Activated CD8-positive, alpha-beta memory T cell treated with anti-CD3 and anti-CD28 coated beads, Interleukin-2, amount 10 ng/mL, durations not matched to agents 7 days and 5 days (primary cell): Measurements from ENCODE around the gene ANKS3. TPM values are rescaled to one million over a fixed set of nuclear protein-coding genes. Genes with fewer than 3 reads are reported as not detected.
A peak's percentile ranks its signal among the peaks of the same experiment; 100 is the strongest.

Experiments
- ATAC-seq: fragments of 150-1000 bp; cut with Tn5 transposase; one replicate; pipeline ENCODE4 v1.10.0; 2021; ENCODE audit warnings: moderate library complexity
- CTCF ChIA-PET: fragments of 350-600 bp; sonication (Branson Sonifier 250); formaldehyde crosslinking; loops from one replicate; lab custom pipeline; 2021; ENCODE audit warnings: antibody characterized with exemption; lab: Charles Lee
- DNase-seq: peaks from one replicate; pipeline ENCODE4 v3.0.0-alpha.2; 2020
- H3K27ac Mint-ChIP-seq: one replicate; pipeline ENCODE4 v1.8.0; 2021; ENCODE audit warnings: mild to moderate bottlenecking, mixed read lengths
- H3K27me3 Mint-ChIP-seq: one replicate; pipeline ENCODE4 v1.8.0; 2021; ENCODE audit warnings: mixed read lengths
- H3K36me3 Mint-ChIP-seq: one replicate; pipeline ENCODE4 v1.8.0; 2021; ENCODE audit warnings: mild to moderate bottlenecking, mixed read lengths
- H3K4me1 Mint-ChIP-seq: one replicate; pipeline ENCODE4 v1.8.0; 2021; ENCODE audit warnings: mixed read lengths
- H3K4me3 Mint-ChIP-seq: one replicate; pipeline ENCODE4 v1.8.0; 2021; ENCODE audit warnings: mild to moderate bottlenecking, moderate library complexity, mixed read lengths
- H3K9me3 Mint-ChIP-seq: one replicate; pipeline ENCODE4 v1.8.0; 2022; ENCODE audit warnings: low read depth, mixed read lengths
- total RNA-seq, 2 experiments: library from RNA; stranded (reverse); gene quantifications; one replicate each; pipeline ENCODE4 v1.2.3, GENCODE V29; 2021

The ANKS3 gene
- total RNA-seq, 2 experiments from 2014 or later: 16.2 to 17.1 TPM

DNA sequence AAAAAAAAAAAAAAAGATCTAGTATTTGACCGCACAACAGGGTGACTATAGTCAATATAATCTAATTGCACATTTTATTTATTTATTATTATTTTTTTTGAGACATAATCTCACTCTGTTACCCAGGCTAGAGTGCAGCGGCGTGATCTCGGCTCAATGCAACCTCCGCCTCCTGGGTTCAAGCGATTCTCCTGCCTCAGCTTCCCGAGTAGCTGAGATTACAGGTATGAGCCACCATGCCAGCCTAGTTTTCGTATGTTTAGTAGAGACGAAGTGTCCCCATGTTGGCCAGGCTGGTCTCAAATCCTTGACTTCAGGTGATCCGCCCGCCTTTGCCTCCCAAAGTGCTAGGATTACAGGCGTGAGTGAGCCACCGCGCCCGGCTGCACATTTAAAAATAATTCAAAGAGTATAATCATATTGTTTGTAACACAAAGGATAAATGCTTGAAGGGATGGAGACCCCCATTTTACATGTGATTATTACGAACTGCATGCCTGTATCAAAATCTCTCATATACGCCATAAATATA is 794 bp downstream of the ANKS3 start:
- peaks cover 22% of the 10 kb centered on the region for H3K4me1 Mint-ChIP-seq
- no peaks in the 10 kb centered on the region for H3K27me3 Mint-ChIP-seq
- H3K9me3 Mint-ChIP-seq: no peaks in the 10 kb centered on the region
- peak overlapping the region; percentile 70 for H3K27ac Mint-ChIP-seq
- no peak for DNase-seq
- H3K4me3 Mint-ChIP-seq: peak overlapping the region; percentile 85
- CTCF ChIA-PET: interaction anchor here (1.6 to 2.7 kb wide), 3 partner anchors 15 to 109 kb away, joined by 3 to 10 read pairs (median 8); partner anchors contain the start of gene MGRN1
- H3K36me3 Mint-ChIP-seq: peaks cover 5% of the 10 kb centered on the region
- ATAC-seq: no peak

DNA sequence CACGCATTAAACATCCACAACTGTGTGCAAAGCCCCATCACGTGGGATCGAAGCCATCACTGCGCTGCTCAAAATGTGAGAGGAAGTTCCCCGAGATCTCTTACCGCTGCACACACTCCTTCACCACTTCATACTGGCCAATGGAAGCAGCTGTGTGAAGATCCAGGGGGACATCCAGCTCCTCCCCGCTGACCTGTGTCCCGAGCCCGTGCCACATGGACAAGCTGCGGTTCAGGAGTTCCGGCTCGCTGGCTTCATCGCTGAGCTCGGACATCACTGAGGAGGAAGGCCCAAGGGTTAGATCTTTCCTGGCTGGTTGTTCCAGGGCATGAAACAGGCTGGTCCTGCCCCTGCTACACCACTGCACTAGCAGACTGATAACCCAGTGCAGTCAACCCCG is 4.2 kb downstream of the ANKS3 start:
- Mint-ChIP-seq H3K27me3 (no peaks in the 10 kb centered on the region), H3K27ac (no peak overlapping the region), H3K36me3 (peaks cover 5% of the 10 kb centered on the region), H3K4me3 (no peak overlapping the region), H3K4me1 (peaks cover 16% of the 10 kb centered on the region), H3K9me3 (no peaks in the 10 kb centered on the region)
- DNase-seq (no peak), ATAC-seq (no peak)
- CTCF ChIA-PET: no interaction called here

GRCh38 chr16:4728676-4729075 is 5.4 kb downstream of the ANKS3 start:
- no peak overlapping the region for H3K27ac Mint-ChIP-seq
- no peaks in the 10 kb centered on the region for H3K9me3 Mint-ChIP-seq
- no peaks in the 10 kb centered on the region for H3K27me3 Mint-ChIP-seq
- CTCF ChIA-PET: no interaction called here
- H3K36me3 Mint-ChIP-seq: peaks cover 5% of the 10 kb centered on the region
- no peak for DNase-seq
- H3K4me3 Mint-ChIP-seq: no peak overlapping the region
- ATAC-seq: no peak
- H3K4me1 Mint-ChIP-seq: peaks cover 15% of the 10 kb centered on the region

DNA sequence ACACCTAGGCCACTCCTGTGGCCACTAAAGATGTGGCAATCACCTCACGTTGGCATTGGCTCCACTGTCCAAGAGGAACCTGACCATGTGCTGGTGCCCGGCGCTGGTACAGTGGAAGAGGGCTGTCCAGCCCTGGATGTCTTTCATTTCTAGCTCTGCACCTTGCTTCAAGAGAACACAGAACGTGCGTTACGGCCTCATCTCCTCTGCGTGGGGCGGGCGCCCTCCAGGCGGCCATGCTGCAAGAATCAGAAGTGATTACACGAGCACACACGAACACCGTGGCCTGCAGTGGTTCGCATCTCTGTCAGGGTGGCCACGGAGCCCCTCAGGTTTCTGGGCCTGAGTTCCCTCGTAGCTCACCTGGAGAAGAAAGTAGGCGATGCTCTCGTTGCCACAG is 7.5 kb downstream of the ANKS3 start:
- peaks cover 5% of the 10 kb centered on the region for H3K36me3 Mint-ChIP-seq
- H3K4me1 Mint-ChIP-seq: peaks cover under 1% of the 10 kb centered on the region
- CTCF ChIA-PET: no interaction called here
- H3K27ac Mint-ChIP-seq: no peak overlapping the region
- no peaks in the 10 kb centered on the region for H3K9me3 Mint-ChIP-seq
- no peak overlapping the region for H3K4me3 Mint-ChIP-seq
- ATAC-seq (no peak), DNase-seq (no peak)
- no peaks in the 10 kb centered on the region for H3K27me3 Mint-ChIP-seq

- H3K4me3 Mint-ChIP-seq: no peak overlapping the region
- H3K9me3 Mint-ChIP-seq: no peaks in the 10 kb centered on the region
- DNase-seq (no peak), ATAC-seq (no peak)
- no peaks in the 10 kb centered on the region for H3K27me3 Mint-ChIP-seq
- no peaks in the 10 kb centered on the region for H3K4me1 Mint-ChIP-seq
- peaks cover 2% of the 10 kb centered on the region for H3K36me3 Mint-ChIP-seq
- no peak overlapping the region for H3K27ac Mint-ChIP-seq
- CTCF ChIA-PET: no interaction called here
Measured at GRCh38 chr16:4724661-4725270, 9.3 kb downstream of the ANKS3 start.

- Mint-ChIP-seq H3K36me3 (no peaks in the 10 kb centered on the region), H3K27ac (no peak overlapping the region)
- CTCF ChIA-PET: no interaction called here
Measured at GRCh38 chr16:4723071-4723767, 10.9 kb downstream of the ANKS3 start.

DNA sequence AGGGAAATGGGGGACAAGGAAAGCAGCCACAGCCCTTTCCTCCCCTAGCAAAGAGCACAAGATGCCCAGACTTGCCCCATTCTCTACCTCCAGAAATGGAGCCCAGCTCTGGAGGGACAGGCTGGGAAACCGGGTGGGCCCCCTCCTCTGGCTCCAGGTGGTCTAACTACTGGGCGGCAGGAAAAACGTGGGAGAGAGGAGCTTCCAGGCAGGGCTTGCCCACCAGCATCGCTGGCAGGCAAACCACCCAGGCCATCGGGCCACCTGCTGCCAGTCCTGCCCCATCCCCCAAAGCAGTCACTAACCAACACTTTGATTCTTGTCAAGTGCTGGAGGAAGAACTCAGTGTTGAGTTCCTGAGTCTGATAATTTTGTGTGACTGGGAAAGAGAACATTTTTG is 15.6 kb downstream of the ANKS3 start:
- no peaks in the 10 kb centered on the region for H3K27me3 Mint-ChIP-seq
- no peaks in the 10 kb centered on the region for H3K9me3 Mint-ChIP-seq
- CTCF ChIA-PET: no interaction called here

More at GRCh38 chr16:4723071-4723767, 10.9 kb downstream of the ANKS3 start:
- H3K4me1 Mint-ChIP-seq: no peaks in the 10 kb centered on the region
- H3K27me3 Mint-ChIP-seq: no peaks in the 10 kb centered on the region
- no peaks in the 10 kb centered on the region for H3K9me3 Mint-ChIP-seq
- ATAC-seq (no peak), DNase-seq (no peak)
- H3K4me3 Mint-ChIP-seq: no peak overlapping the region

GRCh38 chr16:4714996-4715395 is 19.1 kb downstream of the ANKS3 start:
- Mint-ChIP-seq H3K4me3 (no peak overlapping the region), H3K27ac (no peak overlapping the region), H3K27me3 (no peaks in the 10 kb centered on the region), H3K4me1 (no peaks in the 10 kb centered on the region), H3K36me3 (peaks cover 4% of the 10 kb centered on the region), H3K9me3 (no peaks in the 10 kb centered on the region)
- ATAC-seq (no peak), DNase-seq (no peak)
- CTCF ChIA-PET: no interaction called here

More for the DNA sequence above, 15.6 kb downstream of the ANKS3 start:
- Mint-ChIP-seq H3K36me3 (no peaks in the 10 kb centered on the region), H3K4me3 (no peak overlapping the region), H3K27ac (no peak overlapping the region), H3K4me1 (no peaks in the 10 kb centered on the region)
- no peak for DNase-seq
- no peak for ATAC-seq

- ATAC-seq: no peak
- H3K27ac Mint-ChIP-seq: no peak overlapping the region
- no peak overlapping the region for H3K4me3 Mint-ChIP-seq
- H3K27me3 Mint-ChIP-seq: no peaks in the 10 kb centered on the region
- no peaks in the 10 kb centered on the region for H3K4me1 Mint-ChIP-seq
- DNase-seq: no peak
- peaks cover 4% of the 10 kb centered on the region for H3K36me3 Mint-ChIP-seq
- H3K9me3 Mint-ChIP-seq: no peaks in the 10 kb centered on the region
- CTCF ChIA-PET: no interaction called here
Measured at GRCh38 chr16:4713663-4714501, 20.2 kb downstream of the ANKS3 start.

- Mint-ChIP-seq H3K9me3 (no peaks in the 10 kb centered on the region), H3K27me3 (no peaks in the 10 kb centered on the region), H3K36me3 (peaks cover 6% of the 10 kb centered on the region), H3K4me3 (no peak overlapping the region), H3K27ac (no peak overlapping the region), H3K4me1 (no peaks in the 10 kb centered on the region)
- no peak for ATAC-seq
- DNase-seq: no peak
- CTCF ChIA-PET: interaction anchor here (0.9 to 1.1 kb wide), 2 partner anchors 25 to 59 kb away, joined by 3 to 4 read pairs; partner anchors contain the start of genes ANKS3 and DNAAF8
Measured at GRCh38 chr16:4709481-4709880, 24.6 kb downstream of the ANKS3 start.

DNA sequence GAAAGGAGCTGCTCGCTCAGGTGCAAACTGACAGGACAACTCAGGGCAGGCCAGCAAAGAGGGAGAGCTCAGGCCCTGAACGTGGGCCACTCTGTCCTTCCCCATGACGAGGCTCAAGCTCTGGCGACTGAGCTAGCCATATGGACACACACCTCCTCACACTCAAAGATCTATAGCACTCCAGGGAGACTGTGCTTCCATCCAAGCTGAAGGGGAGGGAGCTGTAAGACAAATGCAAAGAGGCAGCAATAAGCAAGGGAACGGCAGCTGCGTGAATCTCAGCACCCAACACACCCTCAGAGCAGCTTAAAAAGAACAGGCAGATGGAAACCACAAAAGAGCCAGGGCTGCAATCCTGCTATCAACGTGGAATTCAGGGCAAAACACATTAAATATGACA is 27.2 kb downstream of the ANKS3 start:
- ATAC-seq: no peak
- Mint-ChIP-seq H3K27ac (no peak overlapping the region), H3K9me3 (no peaks in the 10 kb centered on the region), H3K4me3 (no peak overlapping the region), H3K4me1 (peaks cover 4% of the 10 kb centered on the region), H3K27me3 (no peaks in the 10 kb centered on the region), H3K36me3 (peaks cover 3% of the 10 kb centered on the region)
- CTCF ChIA-PET: interaction anchor here (0.6 to 1.1 kb wide), 2 partner anchors 15 to 75 kb away, joined by 3 read pairs; no protein-coding TSS in a partner anchor
- DNase-seq: no peak

- CTCF ChIA-PET: no interaction called here
- Mint-ChIP-seq H3K27ac (no peak overlapping the region), H3K4me3 (no peak overlapping the region), H3K9me3 (no peaks in the 10 kb centered on the region), H3K36me3 (peaks cover 2% of the 10 kb centered on the region), H3K27me3 (no peaks in the 10 kb centered on the region), H3K4me1 (peaks cover 15% of the 10 kb centered on the region)
- DNase-seq (no peak), ATAC-seq (no peak)
Measured at GRCh38 chr16:4704913-4705312, 29.2 kb downstream of the ANKS3 start.

- DNase-seq: no peak
- Mint-ChIP-seq H3K27me3 (no peaks in the 10 kb centered on the region), H3K4me1 (peaks cover 19% of the 10 kb centered on the region), H3K9me3 (no peaks in the 10 kb centered on the region), H3K36me3 (peaks cover 5% of the 10 kb centered on the region), H3K4me3 (no peak overlapping the region), H3K27ac (no peak overlapping the region)
- CTCF ChIA-PET: no interaction called here
- no peak for ATAC-seq
Measured at GRCh38 chr16:4704491-4704890, 29.6 kb downstream of the ANKS3 start.
